ENCODE measurements around the gene ILK. TPM values are rescaled to one million over a fixed set of nuclear protein-coding genes. Genes with fewer than 3 reads are reported as not detected.
A peak's percentile ranks its signal among the peaks of the same experiment; 100 is the strongest.

Gene ILK
- total RNA-seq, 1 donor from 2014 or later = 209 TPM

- no peak overlapping the region for H3K27ac ChIP-seq (ENCODE audit: low read depth, low read length)
- no peaks in the 10 kb centered on the region for H3K79me2 ChIP-seq (ENCODE audit: insufficient read depth, low read length)
- TF ChIP-seq CTCF (IDR thresholded peaks at IDR 0.05; ENCODE audit: insufficient read depth, low read depth, low read length) (no peak), EZH2 (IDR thresholded peaks at IDR 0.05; ENCODE audit: insufficient read depth, low read length) (no peak)
- Mint-ChIP-seq H3K4me3 (ENCODE audit: unreplicated experiment) (no peak overlapping the region), H3K27ac (ENCODE audit: unreplicated experiment) (no peak overlapping the region), H3K9me3 (ENCODE audit: unreplicated experiment) (peaks cover under 1% of the 10 kb centered on the region), H3K27me3 (ENCODE audit: low read depth, unreplicated experiment) (peaks cover 3% of the 10 kb centered on the region), H3K4me1 (ENCODE audit: low read depth, unreplicated experiment) (no peaks in the 10 kb centered on the region), H3K36me3 (ENCODE audit: low read depth, unreplicated experiment) (no peaks in the 10 kb centered on the region)
- no peaks in the 10 kb centered on the region for H3K9me3 ChIP-seq (ENCODE audit: insufficient read depth, low read depth, low read length)
- peaks cover 22% of the 10 kb centered on the region for H4K20me1 ChIP-seq (ENCODE audit: insufficient read depth, low read length)
- no peak overlapping the region for H2AFZ ChIP-seq (ENCODE audit: low read depth, low read length)
- no peaks in the 10 kb centered on the region for H3K36me3 ChIP-seq (ENCODE audit: insufficient read depth, low read length)
- no peak overlapping the region for H3K4me2 ChIP-seq (ENCODE audit: low read length)
- peaks cover 22% of the 10 kb centered on the region for H3K4me1 ChIP-seq (ENCODE audit: insufficient read depth, low read length)
- DNase-seq (ENCODE audit: low read depth) (no peak), FAIRE-seq (no peak)
- H3K4me3 ChIP-seq (ENCODE audit: insufficient read depth, low read depth, low read length) = no peak overlapping the region
- H3K9ac ChIP-seq (ENCODE audit: low read length) = no peak overlapping the region
- H3K27me3 ChIP-seq (ENCODE audit: insufficient read depth, low read length) = peaks cover 44% of the 10 kb centered on the region
Measured at GRCh38 chr11:6650104-6650503, 46.5 kb downstream of the ILK start.

DNA sequence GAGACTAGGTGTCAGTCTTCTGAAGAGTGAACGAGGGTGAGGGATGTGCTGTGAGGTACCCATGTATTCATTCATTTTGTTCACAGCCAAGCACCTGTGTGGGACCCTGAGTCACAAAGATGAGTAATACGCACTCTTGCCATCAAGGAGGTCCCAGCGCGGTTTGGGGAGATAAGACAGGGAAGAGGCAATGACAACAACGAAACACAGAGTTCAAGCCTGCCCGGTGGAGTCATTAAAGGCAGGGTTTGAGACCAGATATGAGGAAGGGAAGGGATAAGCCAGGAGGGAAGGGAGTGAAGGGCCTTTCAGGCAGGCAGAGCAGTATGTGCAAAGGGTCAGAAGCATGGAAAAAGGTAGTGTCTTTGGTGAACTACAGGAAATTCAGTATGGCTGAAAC is 47.4 kb downstream of the ILK start:
- H3K9ac ChIP-seq (ENCODE audit: low read length) = no peak overlapping the region
- H3K9me3 ChIP-seq (ENCODE audit: insufficient read depth, low read depth, low read length) = no peaks in the 10 kb centered on the region
- Mint-ChIP-seq H3K27ac (ENCODE audit: unreplicated experiment) (no peak overlapping the region), H3K4me3 (ENCODE audit: unreplicated experiment) (no peak overlapping the region), H3K27me3 (ENCODE audit: low read depth, unreplicated experiment) (no peaks in the 10 kb centered on the region), H3K9me3 (ENCODE audit: unreplicated experiment) (no peaks in the 10 kb centered on the region), H3K36me3 (ENCODE audit: low read depth, unreplicated experiment) (no peaks in the 10 kb centered on the region), H3K4me1 (ENCODE audit: low read depth, unreplicated experiment) (no peaks in the 10 kb centered on the region)
- TF ChIP-seq CTCF (IDR thresholded peaks at IDR 0.05; ENCODE audit: insufficient read depth, low read depth, low read length) (no peak), EZH2 (IDR thresholded peaks at IDR 0.05; ENCODE audit: insufficient read depth, low read length) (no peak)
- H3K79me2 ChIP-seq (ENCODE audit: insufficient read depth, low read length) = no peaks in the 10 kb centered on the region
- peak overlapping the region; percentile 0 for H3K4me2 ChIP-seq (ENCODE audit: low read length)
- peaks cover 19% of the 10 kb centered on the region for H3K4me1 ChIP-seq (ENCODE audit: insufficient read depth, low read length)
- peaks cover 43% of the 10 kb centered on the region for H3K27me3 ChIP-seq (ENCODE audit: insufficient read depth, low read length)
- FAIRE-seq = no peak
- H3K4me3 ChIP-seq (ENCODE audit: insufficient read depth, low read depth, low read length) = no peak overlapping the region
- no peaks in the 10 kb centered on the region for H3K36me3 ChIP-seq (ENCODE audit: insufficient read depth, low read length)
- H3K27ac ChIP-seq (ENCODE audit: low read depth, low read length) = no peak overlapping the region
- H4K20me1 ChIP-seq (ENCODE audit: insufficient read depth, low read length) = peaks cover 16% of the 10 kb centered on the region
- H2AFZ ChIP-seq (ENCODE audit: low read depth, low read length) = no peak overlapping the region
- DNase-seq (ENCODE audit: low read depth) = peak; percentile 48

- TF ChIP-seq CTCF (IDR thresholded peaks at IDR 0.05; ENCODE audit: insufficient read depth, low read depth, low read length) = no peak
- no peak for TF ChIP-seq EZH2 (IDR thresholded peaks at IDR 0.05; ENCODE audit: insufficient read depth, low read length)
- no peak overlapping the region for H3K4me2 ChIP-seq (ENCODE audit: low read length)
- H3K4me3 ChIP-seq (ENCODE audit: insufficient read depth, low read depth, low read length) = no peak overlapping the region
- no peaks in the 10 kb centered on the region for H3K36me3 ChIP-seq (ENCODE audit: insufficient read depth, low read length)
- H2AFZ ChIP-seq (ENCODE audit: low read depth, low read length) = no peak overlapping the region
- peaks cover 8% of the 10 kb centered on the region for H3K4me1 ChIP-seq (ENCODE audit: insufficient read depth, low read length)
- peaks cover 16% of the 10 kb centered on the region for H4K20me1 ChIP-seq (ENCODE audit: insufficient read depth, low read length)
- Mint-ChIP-seq H3K36me3 (ENCODE audit: low read depth, unreplicated experiment) (no peaks in the 10 kb centered on the region), H3K9me3 (ENCODE audit: unreplicated experiment) (no peaks in the 10 kb centered on the region), H3K27me3 (ENCODE audit: low read depth, unreplicated experiment) (peaks cover 6% of the 10 kb centered on the region), H3K4me3 (ENCODE audit: unreplicated experiment) (no peak overlapping the region), H3K27ac (ENCODE audit: unreplicated experiment) (no peak overlapping the region), H3K4me1 (ENCODE audit: low read depth, unreplicated experiment) (no peaks in the 10 kb centered on the region)
- no peak overlapping the region for H3K27ac ChIP-seq (ENCODE audit: low read depth, low read length)
- DNase-seq (ENCODE audit: low read depth) (no peak), FAIRE-seq (no peak)
- H3K9me3 ChIP-seq (ENCODE audit: insufficient read depth, low read depth, low read length) = no peaks in the 10 kb centered on the region
- H3K27me3 ChIP-seq (ENCODE audit: insufficient read depth, low read length) = peaks cover 43% of the 10 kb centered on the region
- no peak overlapping the region for H3K9ac ChIP-seq (ENCODE audit: low read length)
- H3K79me2 ChIP-seq (ENCODE audit: insufficient read depth, low read length) = no peaks in the 10 kb centered on the region
Measured at GRCh38 chr11:6652182-6652581, 48.6 kb downstream of the ILK start.
